DOHH2 (cell line): ENCODE data around the gene PIP5K1A.

Experiments used
- H3F3A ChIP-seq: fragments of 200-600 bp; sonication (generic), shearing (Covaris generic); 2 replicates; pipeline ENCODE4 v1.6.0; 2016; ENCODE audit warnings: antibody characterized with exemption, mild to moderate bottlenecking; ENCODE audit not compliant: control insufficient read depth, insufficient read depth
- H3K27ac ChIP-seq: fragments of 200-600 bp; sonication (generic); 2 replicates; pipeline ENCODE4 v1.5.1; 2014; ENCODE audit warnings: low read depth, mild to moderate bottlenecking, low read length, moderate library complexity
- H3K27me3 ChIP-seq: fragments of 200-600 bp; sonication (generic); 2 replicates; pipeline ENCODE4 v1.6.1; 2014; ENCODE audit warnings: mild to moderate bottlenecking, low read length, mixed read lengths; ENCODE audit not compliant: control insufficient read depth
- H3K36me3 ChIP-seq: fragments of 200-600 bp; sonication (generic); 2 replicates; pipeline ENCODE4 v1.6.1; 2014; ENCODE audit warnings: mild to moderate bottlenecking, low read length, moderate library complexity, mixed read lengths; ENCODE audit not compliant: control insufficient read depth
- H3K4me1 ChIP-seq: fragments of 200-600 bp; sonication (generic); 2 replicates; pipeline ENCODE4 v1.6.1; 2014; ENCODE audit warnings: mild to moderate bottlenecking, low read length, mixed read lengths; ENCODE audit not compliant: control insufficient read depth
- H3K4me2 ChIP-seq: fragments of 200-600 bp; sonication (generic); 2 replicates; pipeline ENCODE4 v1.6.0; 2014; ENCODE audit warnings: mild to moderate bottlenecking, low read length, moderate library complexity
- H3K4me3 ChIP-seq: fragments of 200-600 bp; sonication (generic); 2 replicates; pipeline ENCODE4 v1.5.1; 2014; ENCODE audit warnings: mild to moderate bottlenecking, low read length, mixed read lengths
- H3K79me2 ChIP-seq: fragments of 200-600 bp; sonication (generic); 2 replicates; pipeline ENCODE4 v1.6.1; 2014; ENCODE audit warnings: mild to moderate bottlenecking, low read length, mixed read lengths; ENCODE audit not compliant: control insufficient read depth
- H3K9me2 ChIP-seq: fragments of 200-600 bp; sonication (generic); replicated peaks from 2 replicates; pipeline ENCODE4 v1.6.1; 2014; ENCODE audit warnings: mild to moderate bottlenecking, low read length, mixed read lengths; ENCODE audit not compliant: control insufficient read depth
- H3K9me3 ChIP-seq: fragments of 200-600 bp; sonication (generic); 2 replicates; pipeline ENCODE4 v1.6.1; 2014; ENCODE audit warnings: antibody characterized with exemption, low read length, mixed read lengths; ENCODE audit not compliant: control insufficient read depth, insufficient read depth
- H4K20me1 ChIP-seq: fragments of 200-600 bp; sonication (generic); 2 replicates; pipeline ENCODE4 v1.6.0; 2014; ENCODE audit warnings: low read depth, mild to moderate bottlenecking, antibody characterized with exemption, low read length, moderate library complexity; ENCODE audit not compliant: control insufficient read depth, insufficient read depth
- EZH2phosphoT487 ChIP-seq: fragments of 200-600 bp; sonication (generic); IDR thresholded peaks from 2 replicates; pipeline ENCODE4 v1.6.1; 2017; ENCODE audit warnings: borderline replicate concordance, mild to moderate bottlenecking, antibody characterized with exemption, low read length, moderate library complexity, mixed read lengths
- TF ChIP-seq, protein P1 (sequence below): fragments of 200-600 bp; sonication (generic); IDR thresholded peaks from one replicate; pipeline ENCODE4 v1.5.1; 2014; ENCODE audit warnings: antibody characterized with exemption, mild to moderate bottlenecking, low read depth, low read length; ENCODE audit not compliant: poor library complexity, severe bottlenecking

PIP5K1A gene

DNA sequence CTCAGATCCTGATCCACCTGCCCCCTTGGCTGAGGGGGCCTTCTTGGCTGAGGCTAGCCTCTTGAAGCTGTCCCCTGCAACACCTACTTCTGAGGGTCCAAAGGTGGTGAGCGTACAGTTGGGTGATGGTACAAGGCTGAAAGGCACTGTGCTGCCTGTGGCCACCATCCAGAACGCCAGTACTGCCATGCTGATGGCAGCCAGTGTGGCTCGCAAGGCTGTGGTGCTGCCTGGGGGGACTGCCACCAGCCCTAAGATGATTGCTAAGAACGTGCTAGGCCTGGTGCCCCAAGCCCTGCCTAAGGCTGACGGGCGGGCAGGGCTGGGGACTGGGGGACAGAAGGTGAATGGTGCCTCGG is 89.0 kb downstream of the PIP5K1A start:
- Histone ChIP-seq H3K27me3 (no peaks in the 10 kb centered on the region), H3K79me2 (peaks cover 53% of the 10 kb centered on the region), H3K36me3 (peaks cover 69% of the 10 kb centered on the region), H3K9me3 (no peaks in the 10 kb centered on the region), H4K20me1 (no peaks in the 10 kb centered on the region), H3K4me1 (peaks cover 17% of the 10 kb centered on the region), H3F3A (no peaks in the 10 kb centered on the region), H3K27ac (no peak overlapping the region), H3K9me2 (no peaks in the 10 kb centered on the region), H3K4me3 (no peak overlapping the region), H3K4me2 (no peak overlapping the region)
- TF ChIP-seq, protein P1, sequence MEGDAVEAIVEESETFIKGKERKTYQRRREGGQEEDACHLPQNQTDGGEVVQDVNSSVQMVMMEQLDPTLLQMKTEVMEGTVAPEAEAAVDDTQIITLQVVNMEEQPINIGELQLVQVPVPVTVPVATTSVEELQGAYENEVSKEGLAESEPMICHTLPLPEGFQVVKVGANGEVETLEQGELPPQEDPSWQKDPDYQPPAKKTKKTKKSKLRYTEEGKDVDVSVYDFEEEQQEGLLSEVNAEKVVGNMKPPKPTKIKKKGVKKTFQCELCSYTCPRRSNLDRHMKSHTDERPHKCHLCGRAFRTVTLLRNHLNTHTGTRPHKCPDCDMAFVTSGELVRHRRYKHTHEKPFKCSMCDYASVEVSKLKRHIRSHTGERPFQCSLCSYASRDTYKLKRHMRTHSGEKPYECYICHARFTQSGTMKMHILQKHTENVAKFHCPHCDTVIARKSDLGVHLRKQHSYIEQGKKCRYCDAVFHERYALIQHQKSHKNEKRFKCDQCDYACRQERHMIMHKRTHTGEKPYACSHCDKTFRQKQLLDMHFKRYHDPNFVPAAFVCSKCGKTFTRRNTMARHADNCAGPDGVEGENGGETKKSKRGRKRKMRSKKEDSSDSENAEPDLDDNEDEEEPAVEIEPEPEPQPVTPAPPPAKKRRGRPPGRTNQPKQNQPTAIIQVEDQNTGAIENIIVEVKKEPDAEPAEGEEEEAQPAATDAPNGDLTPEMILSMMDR: no peak
- TF ChIP-seq EZH2phosphoT487: no peak

DNA sequence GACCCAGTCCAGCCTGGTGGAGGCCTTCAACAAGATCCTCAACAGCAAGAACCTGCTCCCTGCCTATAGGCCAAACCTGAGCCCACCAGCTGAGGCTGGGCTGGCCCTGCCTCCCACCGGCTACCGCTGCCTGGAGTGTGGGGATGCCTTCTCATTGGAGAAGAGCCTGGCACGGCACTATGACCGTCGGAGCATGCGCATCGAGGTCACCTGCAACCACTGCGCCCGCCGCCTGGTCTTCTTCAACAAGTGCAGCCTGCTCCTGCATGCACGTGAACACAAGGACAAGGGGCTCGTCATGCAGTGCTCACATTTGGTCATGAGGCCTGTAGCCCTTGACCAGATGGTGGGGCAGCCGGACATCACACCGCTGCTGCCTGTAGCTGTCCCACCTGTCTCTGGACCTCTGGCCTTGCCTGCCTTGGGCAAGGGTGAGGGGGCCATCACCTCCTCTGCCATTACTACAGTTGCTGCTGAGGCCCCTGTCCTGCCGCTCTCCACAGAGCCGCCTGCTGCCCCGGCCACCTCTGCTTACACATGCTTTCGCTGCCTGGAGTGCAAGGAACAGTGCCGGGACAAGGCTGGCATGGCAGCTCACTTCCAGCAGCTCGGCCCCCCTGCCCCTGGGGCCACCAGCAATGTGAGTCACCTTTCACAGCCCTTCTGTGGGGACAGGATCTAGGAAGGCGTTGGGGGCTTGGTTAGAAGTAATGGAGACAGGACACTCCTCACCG is 89.6 kb downstream of the PIP5K1A start:
- H4K20me1 ChIP-seq: no peaks in the 10 kb centered on the region
- H3K9me3 ChIP-seq: no peaks in the 10 kb centered on the region
- peaks cover 16% of the 10 kb centered on the region for H3K4me1 ChIP-seq
- peaks cover 69% of the 10 kb centered on the region for H3K36me3 ChIP-seq
- H3F3A ChIP-seq: no peaks in the 10 kb centered on the region
- H3K27ac ChIP-seq: no peak overlapping the region
- no peak overlapping the region for H3K4me3 ChIP-seq
- H3K27me3 ChIP-seq: no peaks in the 10 kb centered on the region
- H3K9me2 ChIP-seq: no peaks in the 10 kb centered on the region
- H3K4me2 ChIP-seq: no peak overlapping the region
- TF ChIP-seq, protein P1: no peak
- TF ChIP-seq EZH2phosphoT487: no peak
- peaks cover 47% of the 10 kb centered on the region for H3K79me2 ChIP-seq

DNA sequence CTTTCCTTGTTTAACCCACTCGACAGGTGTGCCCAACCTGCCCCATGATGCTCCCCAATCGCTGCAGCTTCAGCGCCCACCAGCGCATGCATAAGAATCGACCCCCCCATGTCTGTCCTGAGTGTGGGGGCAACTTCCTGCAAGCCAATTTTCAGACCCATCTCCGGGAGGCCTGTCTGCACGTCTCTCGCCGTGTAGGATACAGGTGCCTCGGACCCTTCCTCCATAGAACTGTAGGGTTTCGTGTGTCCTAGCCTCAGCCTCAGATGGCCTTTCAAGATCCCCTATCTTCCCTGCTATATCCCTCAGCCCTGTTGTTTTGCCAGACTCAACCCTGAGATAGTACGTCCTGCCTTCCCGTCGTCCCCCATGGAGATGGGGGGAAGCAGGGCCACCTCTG is 90.2 kb downstream of the PIP5K1A start:
- Histone ChIP-seq H3K4me2 (no peak overlapping the region), H3K27me3 (no peaks in the 10 kb centered on the region), H3F3A (no peaks in the 10 kb centered on the region), H4K20me1 (no peaks in the 10 kb centered on the region), H3K79me2 (peaks cover 41% of the 10 kb centered on the region), H3K4me3 (no peak overlapping the region), H3K27ac (no peak overlapping the region), H3K4me1 (peaks cover 10% of the 10 kb centered on the region), H3K9me2 (no peaks in the 10 kb centered on the region), H3K9me3 (no peaks in the 10 kb centered on the region), H3K36me3 (peaks cover 75% of the 10 kb centered on the region)
- TF ChIP-seq, protein P1: no peak
- no peak for TF ChIP-seq EZH2phosphoT487
